ENCODE data around the gene METTL1.

Gene METTL1

GRCh38 chr12:57727758-57728395 lies 44.0 kb downstream of the METTL1 start:
- peak; percentile 71 for DNase-seq
- TF ChIP-seq CTCF (IDR thresholded peaks at IDR 0.05) = no peak
- H3K36me3 Mint-ChIP-seq (ENCODE audit: low read depth) = no peaks in the 10 kb centered on the region
- peaks cover 11% of the 10 kb centered on the region for H3K4me1 Mint-ChIP-seq
- H3K4me3 Mint-ChIP-seq = peak overlapping the region; percentile 39
- no peak overlapping the region for H3K27ac Mint-ChIP-seq
- H3K27me3 Mint-ChIP-seq (ENCODE audit: low read depth, poor library complexity) = peaks cover 100% of the 10 kb centered on the region
- peaks cover 3% of the 10 kb centered on the region for H3K9me3 Mint-ChIP-seq

- Mint-ChIP-seq H3K36me3 (ENCODE audit: low read depth) (peaks cover under 1% of the 10 kb centered on the region), H3K9me3 (peaks cover 3% of the 10 kb centered on the region), H3K27me3 (ENCODE audit: low read depth, poor library complexity) (peaks cover 95% of the 10 kb centered on the region), H3K4me1 (peaks cover 11% of the 10 kb centered on the region), H3K27ac (no peak overlapping the region), H3K4me3 (peak overlapping the region; percentile 39)
- no peak for TF ChIP-seq CTCF (IDR thresholded peaks at IDR 0.05)
- DNase-seq = peak; percentile 79
Measured at GRCh38 chr12:57726884-57727757, 44.8 kb downstream of the METTL1 start.

GRCh38 chr12:57726151-57726883 lies 45.6 kb downstream of the METTL1 start:
- peaks cover 7% of the 10 kb centered on the region for H3K36me3 Mint-ChIP-seq (ENCODE audit: low read depth)
- DNase-seq = peak; percentile 75
- peak overlapping the region; percentile 83 for H3K4me3 Mint-ChIP-seq
- peaks cover 11% of the 10 kb centered on the region for H3K4me1 Mint-ChIP-seq
- peak overlapping the region; percentile 55 for H3K27ac Mint-ChIP-seq
- peak; percentile 63 for TF ChIP-seq CTCF (IDR thresholded peaks at IDR 0.05)
- peaks cover 87% of the 10 kb centered on the region for H3K27me3 Mint-ChIP-seq (ENCODE audit: low read depth, poor library complexity)
- peaks cover 3% of the 10 kb centered on the region for H3K9me3 Mint-ChIP-seq

- no peak for DNase-seq
- Mint-ChIP-seq H3K27ac (no peak overlapping the region), H3K36me3 (ENCODE audit: low read depth) (peaks cover 11% of the 10 kb centered on the region), H3K27me3 (ENCODE audit: low read depth, poor library complexity) (peaks cover 82% of the 10 kb centered on the region), H3K4me1 (peaks cover 11% of the 10 kb centered on the region), H3K4me3 (no peak overlapping the region), H3K9me3 (peaks cover 3% of the 10 kb centered on the region)
- no peak for TF ChIP-seq CTCF (IDR thresholded peaks at IDR 0.05)
Measured at GRCh38 chr12:57725851-57726150, 46.1 kb downstream of the METTL1 start.

GRCh38 chr12:57724936-57725740 lies 46.8 kb downstream of the METTL1 start:
- no peak overlapping the region for H3K4me3 Mint-ChIP-seq
- no peak overlapping the region for H3K27ac Mint-ChIP-seq
- no peak for TF ChIP-seq CTCF (IDR thresholded peaks at IDR 0.05)
- H3K27me3 Mint-ChIP-seq (ENCODE audit: low read depth, poor library complexity) = peaks cover 75% of the 10 kb centered on the region
- no peak for DNase-seq
- peaks cover 11% of the 10 kb centered on the region for H3K4me1 Mint-ChIP-seq
- peaks cover 3% of the 10 kb centered on the region for H3K9me3 Mint-ChIP-seq
- H3K36me3 Mint-ChIP-seq (ENCODE audit: low read depth) = peaks cover 17% of the 10 kb centered on the region
